ENCODE results near the gene C16orf89. TPM values are rescaled to one million over a fixed set of nuclear protein-coding genes. Genes with fewer than 3 reads are reported as not detected.

C16orf89 gene
- total RNA-seq, 1 experiment from 2014 or later, result not detected

GRCh38 chr16:5017678-5017969, 48.1 kb downstream of the C16orf89 start:
- CTCF ChIA-PET, result no interaction called here
- no peaks in the 10 kb centered on the region for H3K9me3 Mint-ChIP-seq (ENCODE audit: unreplicated experiment)
- POLR2A ChIA-PET, result interaction anchor here (0.6 kb wide), 1 partner anchor 138 kb away, joined by 3 read pairs; no protein-coding TSS in a partner anchor
- intact Hi-C loops (cut with micrococcal nuclease), result no loop called here
- no TSS peak for BruUV-seq (replicated peaks)
- no peaks in the 10 kb centered on the region for H3K4me1 Mint-ChIP-seq (ENCODE audit: insufficient read depth, unreplicated experiment)
- no peak for DNase-seq (ENCODE audit: unreplicated experiment)
- H3K27me3 Mint-ChIP-seq (ENCODE audit: insufficient read depth, unreplicated experiment), result peaks cover 31% of the 10 kb centered on the region
- no peak overlapping the region for H3K27ac Mint-ChIP-seq (ENCODE audit: low read depth, unreplicated experiment)
- TF ChIP-seq CTCF (IDR thresholded peaks at IDR 0.05; ENCODE audit: unreplicated experiment), result no peak
- no peaks in the 10 kb centered on the region for H3K36me3 Mint-ChIP-seq (ENCODE audit: insufficient read depth, unreplicated experiment)
- no peak overlapping the region for H3K4me3 Mint-ChIP-seq (ENCODE audit: unreplicated experiment)

GRCh38 chr16:5016967-5017677, 48.6 kb downstream of the C16orf89 start:
- Mint-ChIP-seq H3K9me3 (ENCODE audit: unreplicated experiment) (no peaks in the 10 kb centered on the region), H3K27me3 (ENCODE audit: insufficient read depth, unreplicated experiment) (peaks cover 27% of the 10 kb centered on the region)

GRCh38 chr16:5015887-5016286, 49.9 kb downstream of the C16orf89 start:
- Mint-ChIP-seq H3K27ac (ENCODE audit: low read depth, unreplicated experiment) (no peak overlapping the region), H3K4me1 (ENCODE audit: insufficient read depth, unreplicated experiment) (no peaks in the 10 kb centered on the region), H3K4me3 (ENCODE audit: unreplicated experiment) (no peak overlapping the region), H3K36me3 (ENCODE audit: insufficient read depth, unreplicated experiment) (no peaks in the 10 kb centered on the region), H3K27me3 (ENCODE audit: insufficient read depth, unreplicated experiment) (peaks cover 30% of the 10 kb centered on the region), H3K9me3 (ENCODE audit: unreplicated experiment) (no peaks in the 10 kb centered on the region)
- ChIA-PET POLR2A (no interaction called here), CTCF (interaction anchor here (1.1 kb wide), 1 partner anchor 9 kb away, joined by 3 read pairs; no protein-coding TSS in a partner anchor)
- no peak for TF ChIP-seq CTCF (IDR thresholded peaks at IDR 0.05; ENCODE audit: unreplicated experiment)
- no TSS peak for BruUV-seq (replicated peaks)
- DNase-seq (ENCODE audit: unreplicated experiment), result no peak
- intact Hi-C loops (cut with micrococcal nuclease), result no loop called here

More at GRCh38 chr16:5016967-5017677, 48.6 kb downstream of the C16orf89 start:
- Mint-ChIP-seq H3K4me3 (ENCODE audit: unreplicated experiment) (no peak overlapping the region), H3K4me1 (ENCODE audit: insufficient read depth, unreplicated experiment) (no peaks in the 10 kb centered on the region), H3K27ac (ENCODE audit: low read depth, unreplicated experiment) (no peak overlapping the region), H3K36me3 (ENCODE audit: insufficient read depth, unreplicated experiment) (no peaks in the 10 kb centered on the region)
- no peak for DNase-seq (ENCODE audit: unreplicated experiment)
- intact Hi-C loops (cut with micrococcal nuclease), result no loop called here
- TF ChIP-seq CTCF (IDR thresholded peaks at IDR 0.05; ENCODE audit: unreplicated experiment), result no peak
- no TSS peak for BruUV-seq (replicated peaks)
- POLR2A ChIA-PET, result no interaction called here
- CTCF ChIA-PET, result interaction anchor here (0.7 kb wide), 1 partner anchor 22 kb away, joined by 3 read pairs; no protein-coding TSS in a partner anchor

GRCh38 chr16:5015351-5015750, 50.4 kb downstream of the C16orf89 start:
- peaks cover 35% of the 10 kb centered on the region for H3K27me3 Mint-ChIP-seq (ENCODE audit: insufficient read depth, unreplicated experiment)
- no peak for TF ChIP-seq CTCF (IDR thresholded peaks at IDR 0.05; ENCODE audit: unreplicated experiment)
- no peak overlapping the region for H3K4me3 Mint-ChIP-seq (ENCODE audit: unreplicated experiment)
- intact Hi-C loops (cut with micrococcal nuclease), result no loop called here
- H3K27ac Mint-ChIP-seq (ENCODE audit: low read depth, unreplicated experiment), result no peak overlapping the region
- H3K36me3 Mint-ChIP-seq (ENCODE audit: insufficient read depth, unreplicated experiment), result no peaks in the 10 kb centered on the region
- ChIA-PET POLR2A (no interaction called here), CTCF (interaction anchor here (1.1 kb wide), 1 partner anchor 9 kb away, joined by 3 read pairs; no protein-coding TSS in a partner anchor)
- no peaks in the 10 kb centered on the region for H3K9me3 Mint-ChIP-seq (ENCODE audit: unreplicated experiment)
- H3K4me1 Mint-ChIP-seq (ENCODE audit: insufficient read depth, unreplicated experiment), result no peaks in the 10 kb centered on the region
- no TSS peak for BruUV-seq (replicated peaks)
- DNase-seq (ENCODE audit: unreplicated experiment), result no peak

Measured in MCF 10A (cell line).